Left forelimb (tissue), 1 donor: ENCODE measurements around the gene TUBA1A.
"Not testable (repeated sequence)": the region's sequence is repeated elsewhere in the genome, so short reads cannot be mapped to it uniquely, and the experiment has no call there.

Source experiments
- DNase-seq: peaks from one replicate; pipeline ENCODE4 v3.0.0-alpha.2; 2018; ENCODE audit warnings: low spot score

Gene TUBA1A

GRCh38 chr12:49147384-49147783 is 41.5 kb downstream of the TUBA1A start:
- no peak for DNase-seq

GRCh38 chr12:49146406-49146805 is 42.5 kb downstream of the TUBA1A start:
- DNase-seq = no peak

GRCh38 chr12:49144384-49144783 is 44.5 kb downstream of the TUBA1A start:
- DNase-seq = no peak

GRCh38 chr12:49138999-49139398 is 49.9 kb downstream of the TUBA1A start:
- no peak for DNase-seq

GRCh38 chr12:49138587-49138986 is 50.3 kb downstream of the TUBA1A start:
- DNase-seq = no peak

- no peak for DNase-seq
Measured at GRCh38 chr12:49137476-49137875, 51.4 kb downstream of the TUBA1A start.

- DNase-seq = not testable (repeated sequence)
Measured at GRCh38 chr12:49136997-49137396, 51.9 kb downstream of the TUBA1A start.
